H1 (cell line): ENCODE measurements around the gene ZNF18. TPM values are rescaled to one million over a fixed set of nuclear protein-coding genes. Genes with fewer than 3 reads are reported as not detected.

Experiments used
- CTCF ChIA-PET: fragments of 300-600 bp; sonication (Branson Sonifier 250); formaldehyde crosslinking; loops from one replicate; lab custom pipeline; 2021; ENCODE audit not compliant: partially characterized antibody; lab: Charles Lee
- POLR2A ChIA-PET: fragments of 300-600 bp; sonication (Branson Sonifier 250); formaldehyde crosslinking; loops from one replicate; lab custom pipeline; 2021; ENCODE audit warnings: inconsistent platforms; ENCODE audit not compliant: partially characterized antibody; lab: Charles Lee
- DNase-seq, 2 experiments: peaks; one replicate each; pipeline versions ENCODE4 v3.0.0 to v3.0.0-alpha.2; 2010 to 2022; ENCODE audit warnings: low spot score in 2 of 2, low read depth in 1 of 2, mixed read lengths in 1 of 2
- FAIRE-seq: peaks from 2 replicates; lab custom pipeline; 2011; peaks lifted over from hg19 to GRCh38; lab: Jason Lieb, UNC
- H2AFZ ChIP-seq: 2 replicates; pipeline ENCODE4 v1.8.1; 2012; ENCODE audit warnings: low read length, inconsistent platforms
- H2AK5ac ChIP-seq: 2 replicates; pipeline ENCODE4 v1.6.1; 2013; ENCODE audit warnings: low read depth, low read length
- H2BK120ac ChIP-seq: replicated peaks from 2 replicates; pipeline ENCODE3; 2013; ENCODE audit warnings: low read depth, low read length, inconsistent platforms
- H2BK12ac ChIP-seq: 2 replicates; pipeline ENCODE4 v1.6.1; 2013; ENCODE audit warnings: low read depth, low read length
- H2BK15ac ChIP-seq: 2 replicates; pipeline ENCODE4 v1.6.1; 2013; ENCODE audit warnings: low read length
- H2BK20ac ChIP-seq: 2 replicates; pipeline ENCODE4 v1.6.1; 2013; ENCODE audit warnings: low read length
- H2BK5ac ChIP-seq: 2 replicates; pipeline ENCODE4 v1.6.1; 2013; ENCODE audit warnings: low read depth, low read length
- H3K14ac ChIP-seq: 2 replicates; pipeline ENCODE4 v1.6.1; 2013; ENCODE audit warnings: inconsistent platforms; ENCODE audit not compliant: insufficient read length
- H3K18ac ChIP-seq: 2 replicates; pipeline ENCODE4 v1.6.1; 2013; ENCODE audit warnings: low read length; ENCODE audit errors: extremely low read depth
- H3K23ac ChIP-seq: 2 replicates; pipeline ENCODE4 v1.6.1; 2013; ENCODE audit warnings: inconsistent platforms; ENCODE audit not compliant: insufficient read length
- H3K23me2 ChIP-seq: 2 replicates; pipeline ENCODE4 v1.6.1; 2013; ENCODE audit warnings: low read depth, low read length
- H3K27ac ChIP-seq: 2 replicates; pipeline ENCODE4 v1.6.1; 2011; ENCODE audit warnings: low read depth, low read length, inconsistent platforms
- H3K27me3 ChIP-seq, 4 experiments: replicated peaks in 1 of 4; 1 replicate in 1 of 4; 2 replicates in 3 of 4; pipeline versions ENCODE4 v1.6.1 to v1.8.1; 2011 to 2013; ENCODE audit warnings: low read length in 3 of 4, mild to moderate bottlenecking in 3 of 4, inconsistent platforms in 2 of 4, mixed read lengths in 2 of 4, moderate library complexity in 1 of 4; ENCODE audit not compliant: control insufficient read depth in 3 of 4, insufficient read depth in 3 of 4; ENCODE audit errors: extremely low read depth in 1 of 4
- H3K36me3 ChIP-seq, 4 experiments: 2 replicates each; pipeline versions ENCODE4 v1.6.1 to v1.8.1; 2011 to 2013; ENCODE audit warnings: mild to moderate bottlenecking in 4 of 4, low read length in 3 of 4, moderate library complexity in 2 of 4, control low read depth in 1 of 4, inconsistent platforms in 1 of 4; ENCODE audit not compliant: insufficient read depth in 4 of 4, control insufficient read depth in 2 of 4
- H3K4ac ChIP-seq: replicated peaks from 2 replicates; pipeline ENCODE3; 2013; ENCODE audit warnings: low read length, low read depth, mixed read lengths, inconsistent platforms; ENCODE audit not compliant: insufficient read length
- H3K4me1 ChIP-seq, 4 experiments: replicated peaks in 1 of 4; 1 replicate in 1 of 4; 2 replicates in 3 of 4; pipeline versions ENCODE4 v1.6.1 to v1.8.1; 2011 to 2013; ENCODE audit warnings: low read length in 3 of 4, inconsistent platforms in 2 of 4, mixed read lengths in 1 of 4; ENCODE audit not compliant: insufficient read depth in 4 of 4, control insufficient read depth in 3 of 4
- H3K4me2 ChIP-seq, 2 experiments: 2 replicates each; pipeline versions ENCODE4 v1.6.1 to v1.8.1; 2011 to 2013; ENCODE audit warnings: low read depth in 2 of 2, low read length in 2 of 2, control low read depth in 1 of 2, inconsistent platforms in 1 of 2, mild to moderate bottlenecking in 1 of 2; ENCODE audit not compliant: insufficient read depth in 1 of 2
- H3K4me3 ChIP-seq, 4 experiments: fragments of 200-600, 300-600 bp in 1 of 4; sonication (generic), shearing (Covaris generic), sonication (Bioruptor Twin) in 1 of 4; 2 replicates each; pipeline versions ENCODE4 v1.5.1 to v1.8.1; 2011 to 2016; ENCODE audit warnings: low read length in 4 of 4, low read depth in 3 of 4, control low read depth in 2 of 4, inconsistent platforms in 2 of 4, mild to moderate bottlenecking in 2 of 4, mixed read lengths in 1 of 4, moderate library complexity in 1 of 4; ENCODE audit not compliant: insufficient read depth in 2 of 4; ENCODE audit errors: extremely low read depth in 1 of 4
- H3K56ac ChIP-seq: replicated peaks from 2 replicates; pipeline ENCODE3; 2013; ENCODE audit warnings: low read depth, mild to moderate bottlenecking, mixed read lengths, low read length, inconsistent platforms; ENCODE audit not compliant: insufficient read length
- H3K79me1 ChIP-seq: 2 replicates; pipeline ENCODE4 v1.6.1; 2013; ENCODE audit warnings: low read depth, low read length, control low read depth
- H3K79me2 ChIP-seq, 2 experiments: 2 replicates each; pipeline versions ENCODE4 v1.6.1 to v1.8.1; 2012 to 2013; ENCODE audit warnings: low read length in 2 of 2, mild to moderate bottlenecking in 2 of 2, inconsistent platforms in 1 of 2; ENCODE audit not compliant: insufficient read depth in 2 of 2, control insufficient read depth in 1 of 2
- H3K9ac ChIP-seq, 4 experiments: replicated peaks in 1 of 4; 1 replicate in 1 of 4; 2 replicates in 3 of 4; pipeline versions ENCODE4 v1.6.1 to v1.8.1; 2011 to 2013; ENCODE audit warnings: low read depth in 3 of 4, low read length in 3 of 4, control low read depth in 2 of 4, mild to moderate bottlenecking in 2 of 4, moderate library complexity in 2 of 4, inconsistent platforms in 1 of 4; ENCODE audit errors: extremely low read depth in 1 of 4
- H3K9me3 ChIP-seq, 2 experiments: 2 replicates each; pipeline versions ENCODE4 v1.6.1 to v1.8.1; 2012 to 2013; ENCODE audit warnings: mild to moderate bottlenecking in 2 of 2, moderate library complexity in 2 of 2, control low read depth in 1 of 2, inconsistent platforms in 1 of 2, low read depth in 1 of 2, low read length in 1 of 2, mixed read lengths in 1 of 2; ENCODE audit not compliant: insufficient read depth in 2 of 2
- H4K20me1 ChIP-seq, 2 experiments: replicated peaks in 1 of 2; 2 replicates each; pipeline versions ENCODE3 to v1.8.1; 2011 to 2013; ENCODE audit warnings: inconsistent platforms in 2 of 2, low read length in 2 of 2, mild to moderate bottlenecking in 1 of 2; ENCODE audit not compliant: insufficient read depth in 2 of 2, control insufficient read depth in 1 of 2
- H4K5ac ChIP-seq: 2 replicates; pipeline ENCODE4 v1.6.1; 2013; ENCODE audit warnings: low read length, low read depth, mixed read lengths, inconsistent platforms; ENCODE audit not compliant: insufficient read length
- H4K8ac ChIP-seq: 2 replicates; pipeline ENCODE4 v1.8.0; 2013; ENCODE audit warnings: mild to moderate bottlenecking, moderate library complexity, low read length, inconsistent platforms; ENCODE audit not compliant: insufficient read depth; ENCODE audit errors: extremely low read depth
- H4K91ac ChIP-seq: replicated peaks from 2 replicates; pipeline ENCODE3; 2013; ENCODE audit warnings: low read length, mixed read lengths, inconsistent platforms; ENCODE audit not compliant: insufficient read length
- BRCA1 ChIP-seq: IDR thresholded peaks from 2 replicates; pipeline ENCODE4 v1.6.1; 2012; ENCODE audit warnings: low read depth, low read length, improper control_type of control experiment
- CBX8 ChIP-seq: fragments of 300-800, 300-1000 bp; sonication (generic); IDR thresholded peaks from 2 replicates; pipeline ENCODE4 v1.7.1; 2016; ENCODE audit warnings: low read depth, low read length, borderline replicate concordance
- CHD1 ChIP-seq: IDR thresholded peaks from 2 replicates; pipeline ENCODE4 v1.6.1; 2012; ENCODE audit warnings: low read depth, low read length, improper control_type of control experiment
- EGR1 ChIP-seq: IDR thresholded peaks from 2 replicates; pipeline ENCODE4 v1.6.1; 2011; ENCODE audit warnings: low read depth, low read length, borderline replicate concordance
- HDAC2 ChIP-seq, 2 experiments: fragments of 300-600 bp in 1 of 2; sonication (generic) in 1 of 2; IDR thresholded peaks; 2 replicates each; pipeline ENCODE4 v1.6.1; 2011 to 2012; ENCODE audit warnings: low read depth in 2 of 2, low read length in 2 of 2, mild to moderate bottlenecking in 2 of 2, moderate library complexity in 2 of 2, borderline replicate concordance in 1 of 2, inconsistent platforms in 1 of 2
- HDAC6 ChIP-seq: IDR thresholded peaks from one replicate; pipeline ENCODE4 v1.7.1; 2012; ENCODE audit warnings: low read depth, mild to moderate bottlenecking, inconsistent platforms, low read length, moderate library complexity
- JUN ChIP-seq: IDR thresholded peaks from 2 replicates; pipeline ENCODE4 v1.6.1; 2011; ENCODE audit warnings: low read depth, mild to moderate bottlenecking, improper control_type of control experiment, low read length
- KDM5A ChIP-seq: fragments of 200-600 bp; IDR thresholded peaks from 2 replicates; pipeline ENCODE4 v1.7.1; 2012; ENCODE audit warnings: mild to moderate bottlenecking, low read length, inconsistent platforms, mixed read lengths
- RNF2 ChIP-seq: fragments of 200-900, 300-1000 bp; sonication (generic); IDR thresholded peaks from 2 replicates; pipeline ENCODE4 v1.7.1; 2016; ENCODE audit warnings: borderline replicate concordance, low read depth, mild to moderate bottlenecking, antibody characterized with exemption, low read length; ENCODE audit not compliant: poor library complexity, severe bottlenecking; ENCODE audit errors: missing control alignments
- SAP30 ChIP-seq: fragments of 300-600 bp; sonication (generic); IDR thresholded peaks from 2 replicates; pipeline ENCODE4 v1.7.1; 2012; ENCODE audit warnings: low read length, moderate library complexity, mild to moderate bottlenecking, inconsistent platforms; ENCODE audit not compliant: insufficient read depth, insufficient replicate concordance
- SIRT6 ChIP-seq: IDR thresholded peaks from one replicate; pipeline ENCODE4 v1.7.1; 2012; ENCODE audit warnings: low read length, inconsistent platforms
- SP2 ChIP-seq: IDR thresholded peaks from 2 replicates; pipeline ENCODE4 v1.6.1; 2012; ENCODE audit warnings: mild to moderate bottlenecking, low read length, inconsistent platforms
- TAF7 ChIP-seq: optimal IDR thresholded peaks from 2 replicates; pipeline ENCODE3; 2011; ENCODE audit warnings: low read depth, mild to moderate bottlenecking, inconsistent platforms, low read length, moderate library complexity, borderline replicate concordance
- TCF12 ChIP-seq: IDR thresholded peaks from 2 replicates; pipeline ENCODE4 v1.6.1; 2011; ENCODE audit warnings: low read depth, mild to moderate bottlenecking, low read length
- YY1 ChIP-seq: IDR thresholded peaks from 2 replicates; pipeline ENCODE4 v1.6.1; 2011; ENCODE audit warnings: low read depth, mild to moderate bottlenecking, low read length
- WGBS, 2 experiments: shearing (Covaris generic) in 1 of 2; methylation state at CpG; one replicate each; pipeline versions ENCODE4 v1.1.6 to v1.1.7; 2013 to 2015; ENCODE audit warnings: low lambda C conversion rate in 2 of 2, mixed read lengths in 2 of 2, inconsistent platforms in 1 of 2, low coverage in 1 of 2, missing lambda C conversion rate in 1 of 2; ENCODE audit not compliant: insufficient replicate concordance in 2 of 2, insufficient coverage in 1 of 2, insufficient read length in 1 of 2; ENCODE audit errors: extremely low coverage in 1 of 2, missing lambda C conversion rate in 1 of 2; 5-methylcytosine and 5-hydroxymethylcytosine counted together
- polyA plus RNA-seq, 7 experiments: library from polyadenylated mRNA; depleted of rRNA in 3 of 7; stranded (reverse) in 5 of 7; unstranded in 2 of 7; fragments of >200 nt in 5 of 7; fragments of 200-250 nt in 2 of 7; gene quantifications; 1 replicate in 5 of 7; 2 replicates in 1 of 7; 4 replicates in 1 of 7; pipeline versions ENCODE4 v1.2.1 to v1.2.3, GENCODE V29; 2011 to 2013; ENCODE audit warnings: missing spikeins in 2 of 7, mixed read lengths in 2 of 7
- total RNA-seq: library from RNA; stranded (reverse); fragmentation: NEBNext Ultra II Directional; extraction: Animal tissue kit (Norgen Biotek cat#: 25700); gene quantifications from 2 replicates; pipeline ENCODE4 v1.2.1, GENCODE V29; 2021

Gene ZNF18
- total and polyA plus RNA-seq, 2 of the 8 experiments (the other 6 are each of a cell fraction or from before 2014, with no cell fraction given): 3.0 to 9.9 TPM

- Histone ChIP-seq H3K9me3 (no peaks in the 10 kb centered on the region), H3K4me3 (no peak overlapping the region), H2BK12ac (no peak overlapping the region), H3K79me2 (no peaks in the 10 kb centered on the region), H3K4me2 (no peak overlapping the region), H3K79me1 (no peaks in the 10 kb centered on the region), H2AK5ac (no peak overlapping the region), H2BK20ac (no peak overlapping the region), H3K18ac (no peak overlapping the region), H2AFZ (no peak overlapping the region), H2BK120ac (no peak overlapping the region), H4K20me1 (no peaks in the 10 kb centered on the region), H3K14ac (no peak overlapping the region), H4K5ac (no peak overlapping the region), H4K91ac (no peak overlapping the region), H3K23ac (no peak overlapping the region), H2BK5ac (no peak overlapping the region), H3K56ac (no peak overlapping the region), H3K4ac (no peak overlapping the region), H3K23me2 (no peaks in the 10 kb centered on the region), H4K8ac (no peak overlapping the region), H2BK15ac (no peak overlapping the region), H3K27ac (no peak overlapping the region), H3K4me1 (peaks cover 0 to 4% (median 2%) of the 10 kb centered on the region in 4 experiments; a peak in 2 of 7 replicates), H3K27me3 (no peaks in the 10 kb centered on the region), H3K36me3 (peaks cover 0 to 27% (median 8%) of the 10 kb centered on the region in 4 experiments; a peak in 5 of 8 replicates), H3K9ac (no peak overlapping the region)
- WGBS, 2 experiments: 81% methylated on average over 4 of the region's 4 CpGs; no CpG with 5 or more reads in 1 of the 2 experiments
- peak; percentile 36 for FAIRE-seq
- ChIA-PET POLR2A (no interaction called here), CTCF (interaction anchor here (0.6 to 2.4 kb wide), 6 partner anchors 10 to 713 kb away, joined by 3 to 10 read pairs (median 4); no protein-coding TSS in a partner anchor)
- no peak for DNase-seq
- TF ChIP-seq KDM5A (no peak), SIRT6 (no peak), HDAC6 (no peak), RNF2 (no peak), EGR1 (no peak), CHD1 (no peak), HDAC2 (IDR thresholded peaks at IDR 0.05; ENCODE audit: borderline replicate concordance in 1 of 2, low read depth in 2 of 2, low read length in 2 of 2) (no peak), BRCA1 (no peak), SAP30 (no peak), CBX8 (no peak), JUN (no peak), TCF12 (no peak), SP2 (no peak), TAF7 (no peak), YY1 (no peak)
Measured at GRCh38 chr17:11981862-11982261, 15.4 kb downstream of the ZNF18 start.
